Right atrium auricular region (tissue), 2 donors: ENCODE measurements around the gene ROBO2. TPM values are rescaled to one million over a fixed set of nuclear protein-coding genes. Genes with fewer than 3 reads are reported as not detected.

Experiments
- DNase-seq: peaks from one replicate; pipeline ENCODE4 v3.0.0-alpha.2; 2019; ENCODE audit warnings: low spot score
- H3K27ac ChIP-seq, 2 donors: fragments of 200-600 bp; sonication (generic); 1 replicate in 1 of 2; 2 replicates in 1 of 2; pipeline ENCODE4 v1.5.1; 2016 to 2019
- H3K27me3 ChIP-seq, 2 donors: fragments of 200-600 bp; sonication (generic); one replicate each; pipeline versions ENCODE4 v1.5.1 to v1.6.0; 2017 to 2019
- H3K36me3 ChIP-seq: fragments of 200-600 bp; sonication (generic); one replicate; pipeline ENCODE4 v1.5.1; 2016
- H3K4me1 ChIP-seq, 2 donors: fragments of 200-600 bp; sonication (generic); one replicate each; pipeline versions ENCODE4 v1.5.1 to v1.6.0; 2017 to 2019
- H3K4me3 ChIP-seq, 2 donors: fragments of 200-600 bp; sonication (generic); 1 replicate in 1 of 2; 2 replicates in 1 of 2; pipeline ENCODE4 v1.5.1; 2017 to 2019; ENCODE audit warnings: mild to moderate bottlenecking in 1 of 2, moderate library complexity in 1 of 2
- H3K9me3 ChIP-seq, 2 donors: fragments of 200-600 bp; sonication (generic); one replicate each; pipeline ENCODE4 v1.5.1; 2019
- total RNA-seq, 2 donors: library from RNA; depleted of rRNA; stranded (reverse); fragments of >200 nt; gene quantifications; one replicate each; pipeline ENCODE4 v1.1.0, GENCODE V29; 2016
- TF ChIP-seq, protein P1 (sequence below), 2 donors: fragments of 200-600 bp; sonication (generic); IDR thresholded peaks; one replicate each; pipeline ENCODE4 v1.5.1; 2019; ENCODE audit warnings: antibody characterized with exemption in 2 of 2

The ROBO2 gene
- total RNA-seq, 2 donors from 2014 or later: 2.5 TPM; not detected in 1

DNA sequence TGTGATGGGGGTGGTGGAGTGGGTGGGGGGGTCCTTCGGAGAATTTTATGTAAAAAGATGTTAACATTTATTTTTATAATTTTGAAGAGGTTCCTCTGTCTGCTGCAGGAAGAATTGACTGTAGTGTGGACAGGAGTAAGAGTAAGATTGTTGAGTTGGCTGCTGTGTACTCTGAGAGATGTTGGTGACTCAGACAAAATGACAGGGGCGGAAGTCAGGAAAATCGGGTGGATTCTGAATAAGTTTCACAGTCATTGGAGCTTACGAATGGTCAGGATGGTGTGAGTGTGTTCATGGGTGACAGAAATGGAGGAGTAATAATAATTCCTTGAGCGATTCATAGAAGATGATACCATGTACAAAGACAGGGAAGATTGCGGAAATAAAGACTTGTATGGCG is 420.0 kb downstream of the ROBO2 start:
- no peaks in the 10 kb centered on the region for H3K4me1 ChIP-seq
- TF ChIP-seq, protein P1, sequence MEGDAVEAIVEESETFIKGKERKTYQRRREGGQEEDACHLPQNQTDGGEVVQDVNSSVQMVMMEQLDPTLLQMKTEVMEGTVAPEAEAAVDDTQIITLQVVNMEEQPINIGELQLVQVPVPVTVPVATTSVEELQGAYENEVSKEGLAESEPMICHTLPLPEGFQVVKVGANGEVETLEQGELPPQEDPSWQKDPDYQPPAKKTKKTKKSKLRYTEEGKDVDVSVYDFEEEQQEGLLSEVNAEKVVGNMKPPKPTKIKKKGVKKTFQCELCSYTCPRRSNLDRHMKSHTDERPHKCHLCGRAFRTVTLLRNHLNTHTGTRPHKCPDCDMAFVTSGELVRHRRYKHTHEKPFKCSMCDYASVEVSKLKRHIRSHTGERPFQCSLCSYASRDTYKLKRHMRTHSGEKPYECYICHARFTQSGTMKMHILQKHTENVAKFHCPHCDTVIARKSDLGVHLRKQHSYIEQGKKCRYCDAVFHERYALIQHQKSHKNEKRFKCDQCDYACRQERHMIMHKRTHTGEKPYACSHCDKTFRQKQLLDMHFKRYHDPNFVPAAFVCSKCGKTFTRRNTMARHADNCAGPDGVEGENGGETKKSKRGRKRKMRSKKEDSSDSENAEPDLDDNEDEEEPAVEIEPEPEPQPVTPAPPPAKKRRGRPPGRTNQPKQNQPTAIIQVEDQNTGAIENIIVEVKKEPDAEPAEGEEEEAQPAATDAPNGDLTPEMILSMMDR (IDR thresholded peaks at IDR 0.05): no peak
- DNase-seq: no peak
- no peaks in the 10 kb centered on the region for H3K9me3 ChIP-seq
- no peak overlapping the region for H3K27ac ChIP-seq
- no peaks in the 10 kb centered on the region for H3K36me3 ChIP-seq
- H3K4me3 ChIP-seq: no peak overlapping the region
- no peaks in the 10 kb centered on the region for H3K27me3 ChIP-seq

DNA sequence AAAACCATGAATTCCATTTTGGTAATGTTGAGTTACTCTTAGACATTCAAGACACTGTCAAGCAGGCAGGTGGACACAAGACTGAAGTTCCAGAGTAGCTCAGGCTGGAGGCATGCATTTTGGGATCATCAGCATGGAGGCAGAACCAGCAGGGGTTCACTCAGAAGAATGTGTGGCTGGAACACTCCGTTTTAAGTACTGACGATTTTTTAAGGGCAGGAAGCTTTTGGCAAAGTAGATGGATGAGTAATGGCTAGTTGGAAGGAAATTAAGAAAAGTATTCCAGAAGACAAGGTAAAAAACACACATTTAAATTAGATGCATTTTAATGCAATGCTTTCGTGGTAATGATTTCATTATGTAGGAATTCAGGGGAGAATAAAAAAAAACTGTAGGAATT is 420.4 kb downstream of the ROBO2 start:
- Histone ChIP-seq H3K36me3 (no peaks in the 10 kb centered on the region), H3K9me3 (no peaks in the 10 kb centered on the region), H3K27ac (no peak overlapping the region), H3K4me1 (no peaks in the 10 kb centered on the region), H3K4me3 (no peak overlapping the region), H3K27me3 (no peaks in the 10 kb centered on the region)
- TF ChIP-seq, protein P1 (IDR thresholded peaks at IDR 0.05): no peak
- DNase-seq: no peak

DNA sequence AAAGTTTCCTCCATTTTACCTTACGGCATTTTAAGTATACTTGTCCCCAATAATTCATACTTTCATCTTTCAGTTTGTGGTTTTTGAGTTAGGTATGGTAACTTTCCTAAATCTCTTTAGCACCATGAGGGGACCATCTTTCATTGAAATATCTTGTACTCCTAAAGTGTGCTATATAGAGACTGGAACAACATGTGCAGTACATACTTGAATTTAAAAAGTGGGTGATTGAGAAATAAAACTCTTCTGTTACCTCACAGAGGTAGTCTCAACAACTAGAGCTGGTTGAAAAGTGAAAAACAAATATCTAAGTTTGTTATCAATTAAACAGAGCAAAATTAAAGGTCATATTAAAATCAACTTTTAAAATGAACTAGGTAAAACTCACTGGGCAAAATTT is 423.1 kb downstream of the ROBO2 start:
- no peaks in the 10 kb centered on the region for H3K9me3 ChIP-seq
- H3K4me1 ChIP-seq: peaks cover 0 to 3% of the 10 kb centered on the region in 2 donors
- H3K36me3 ChIP-seq: no peaks in the 10 kb centered on the region
- no peak for DNase-seq
- H3K4me3 ChIP-seq: no peak overlapping the region
- no peaks in the 10 kb centered on the region for H3K27me3 ChIP-seq
- H3K27ac ChIP-seq: no peak overlapping the region
- TF ChIP-seq, protein P1 (IDR thresholded peaks at IDR 0.05): no peak

DNA sequence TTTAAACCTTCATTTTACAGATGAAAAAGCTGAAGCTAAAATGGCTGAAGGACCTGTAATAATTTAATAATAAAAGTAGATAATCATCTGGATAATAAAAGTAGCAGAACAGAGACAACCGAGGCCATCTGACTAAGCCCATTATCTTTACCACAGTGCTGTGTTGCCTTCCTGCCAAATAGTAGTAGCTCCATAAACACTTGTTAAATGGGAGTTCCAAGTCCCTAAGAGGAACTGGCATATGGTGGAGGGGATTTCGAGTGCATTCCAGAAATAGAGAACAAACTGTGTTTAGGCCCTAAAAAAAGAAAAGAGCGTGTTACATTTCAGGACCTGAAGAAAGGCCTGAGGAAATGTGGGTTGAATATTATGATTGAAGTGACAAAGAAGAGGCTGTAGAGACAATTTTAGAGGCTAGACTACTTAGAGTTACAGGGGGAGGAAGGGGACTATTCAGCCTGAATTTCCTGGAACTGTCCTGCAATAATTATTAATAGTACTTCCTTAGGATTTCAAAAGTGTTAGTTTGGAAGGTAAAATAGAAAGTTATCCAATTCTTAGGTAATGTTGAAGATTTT is 424.3 kb downstream of the ROBO2 start:
- Histone ChIP-seq H3K27me3 (no peaks in the 10 kb centered on the region), H3K4me3 (no peak overlapping the region), H3K27ac (no peak overlapping the region), H3K9me3 (no peaks in the 10 kb centered on the region), H3K36me3 (no peaks in the 10 kb centered on the region), H3K4me1 (peaks cover 0 to 16% of the 10 kb centered on the region in 2 donors)
- DNase-seq: no peak
- TF ChIP-seq, protein P1 (IDR thresholded peaks at IDR 0.05): no peak

DNA sequence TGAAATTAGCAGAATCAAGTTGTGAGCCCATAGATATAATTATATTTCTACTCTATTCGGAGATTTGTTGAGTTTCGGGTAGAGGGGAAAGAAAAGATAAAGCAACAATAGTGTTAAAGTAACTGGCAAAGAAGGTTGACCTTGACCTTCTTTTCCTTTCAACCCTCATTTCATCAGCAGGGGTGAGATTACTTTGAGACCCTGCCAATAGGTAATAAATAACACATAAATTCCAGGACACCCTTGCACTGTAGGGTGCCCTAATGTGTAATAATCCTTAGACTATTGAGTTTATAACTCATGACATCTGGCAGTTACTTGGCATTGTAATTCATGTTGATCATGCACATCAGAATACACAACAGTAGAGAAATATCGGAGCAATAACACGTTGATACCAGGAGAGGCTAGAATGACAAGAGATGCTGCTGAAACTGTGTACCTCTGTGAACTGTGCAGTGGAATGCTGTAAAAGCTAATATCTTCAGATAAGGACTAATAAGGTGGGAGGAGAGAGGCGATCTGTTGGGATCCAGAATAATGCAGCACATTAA is 426.7 kb downstream of the ROBO2 start:
- H3K27ac ChIP-seq: no peak overlapping the region
- no peaks in the 10 kb centered on the region for H3K27me3 ChIP-seq
- DNase-seq: no peak
- peaks cover 0 to 16% of the 10 kb centered on the region in 2 donors for H3K4me1 ChIP-seq
- no peak overlapping the region for H3K4me3 ChIP-seq
- no peaks in the 10 kb centered on the region for H3K9me3 ChIP-seq
- H3K36me3 ChIP-seq: no peaks in the 10 kb centered on the region
- TF ChIP-seq, protein P1 (IDR thresholded peaks at IDR 0.05): no peak
